SK-N-SH (cell line): ENCODE data around the gene SLC8B1. TPM values are rescaled to one million over a fixed set of nuclear protein-coding genes. Genes with fewer than 3 reads are reported as not detected.

Source experiments
- CTCF ChIA-PET: fragments of 300-600, 350-600 bp; formaldehyde crosslinking; extraction: SDS; loops from one replicate; lab custom pipeline; 2021; lab: Yijun Ruan, JAX
- POLR2A ChIA-PET: fragments of 350-600 bp; sonication (Branson Sonifier 250); formaldehyde crosslinking; extraction: SDS; loops from one replicate; lab custom pipeline; 2020; ENCODE audit warnings: antibody characterized with exemption, inconsistent platforms; lab: Yijun Ruan, JAX
- DNase-seq: peaks from one replicate; pipeline ENCODE4 v3.0.0; 2012
- H2AFZ ChIP-seq: fragments of 200-600 bp; sonication (generic); 2 replicates; pipeline ENCODE4 v1.8.1; 2016; ENCODE audit warnings: antibody characterized with exemption, mild to moderate bottlenecking, low read depth
- H3F3A ChIP-seq: fragments of 200-600 bp; sonication (generic); replicated peaks from 2 replicates; pipeline ENCODE3; 2016; ENCODE audit warnings: antibody characterized with exemption, mild to moderate bottlenecking; ENCODE audit not compliant: insufficient read depth
- H3K27ac ChIP-seq, 2 experiments: fragments of 200-500 bp in 1 of 2; fragments of 200-600 bp in 1 of 2; sonication (Bioruptor generic) in 1 of 2; sonication (generic), shearing (Covaris generic) in 1 of 2; 2 replicates each; pipeline versions ENCODE4 v1.5.1 to v1.6.1; 2014 to 2016; ENCODE audit warnings: low read depth in 2 of 2, inconsistent platforms in 1 of 2, low read length in 1 of 2, mild to moderate bottlenecking in 1 of 2, mixed read lengths in 1 of 2
- H3K27me3 ChIP-seq: fragments of 200-600 bp; sonication (generic), shearing (Covaris generic); 2 replicates; pipeline ENCODE4 v1.6.1; 2016; ENCODE audit warnings: mixed run types; ENCODE audit not compliant: insufficient read depth
- H3K36me3 ChIP-seq, 2 experiments: fragments of 200-500 bp in 1 of 2; fragments of 200-600 bp in 1 of 2; sonication (Bioruptor generic) in 1 of 2; sonication (generic) in 1 of 2; replicated peaks in 1 of 2; 2 replicates each; pipeline versions ENCODE3 to v1.5.1; 2014 to 2016; ENCODE audit warnings: low read length in 1 of 2, mild to moderate bottlenecking in 1 of 2; ENCODE audit not compliant: insufficient read depth in 2 of 2, control insufficient read depth in 1 of 2
- H3K4me1 ChIP-seq, 2 experiments: fragments of 200-500 bp in 1 of 2; fragments of 200-600 bp in 1 of 2; sonication (Bioruptor generic) in 1 of 2; sonication (generic), shearing (Covaris generic) in 1 of 2; 2 replicates each; pipeline versions ENCODE4 v1.5.1 to v1.6.1; 2014 to 2016; ENCODE audit warnings: low read depth in 1 of 2, low read length in 1 of 2, mixed run types in 1 of 2; ENCODE audit not compliant: insufficient read depth in 2 of 2, control insufficient read depth in 1 of 2
- H3K4me2 ChIP-seq: fragments of 200-600 bp; sonication (generic), shearing (Covaris generic); 2 replicates; pipeline ENCODE4 v1.6.1; 2017; ENCODE audit warnings: mixed run types
- H3K4me3 ChIP-seq, 2 experiments: fragments of 200-500 bp in 1 of 2; fragments of 200-600 bp in 1 of 2; sonication (Bioruptor generic) in 1 of 2; sonication (generic), shearing (Covaris generic) in 1 of 2; 2 replicates each; pipeline versions ENCODE4 v1.5.1 to v1.8.1; 2014 to 2016; ENCODE audit warnings: low read depth in 2 of 2, inconsistent platforms in 1 of 2, low read length in 1 of 2, mild to moderate bottlenecking in 1 of 2, mixed read lengths in 1 of 2, moderate library complexity in 1 of 2
- H3K79me2 ChIP-seq: fragments of 200-600 bp; sonication (generic); 2 replicates; pipeline ENCODE4 v1.8.1; 2017; ENCODE audit warnings: mild to moderate bottlenecking; ENCODE audit not compliant: insufficient read depth
- H3K9ac ChIP-seq: fragments of 200-600 bp; sonication (generic); 2 replicates; pipeline ENCODE4 v1.6.1; 2017; ENCODE audit warnings: mixed run types
- H3K9me2 ChIP-seq: fragments of 200-600 bp; sonication (generic); 2 replicates; pipeline ENCODE4 v1.6.1; 2017; ENCODE audit warnings: mixed run types
- H3K9me3 ChIP-seq: fragments of 200-600 bp; sonication (generic); 2 replicates; pipeline ENCODE4 v1.6.1; 2017; ENCODE audit warnings: mixed run types, mild to moderate bottlenecking, moderate library complexity
- H4K20me1 ChIP-seq: fragments of 200-600 bp; sonication (generic); 2 replicates; pipeline ENCODE4 v1.6.1; 2017; ENCODE audit warnings: mild to moderate bottlenecking, mixed run types; ENCODE audit not compliant: insufficient read depth
- EP300 ChIP-seq, 2 experiments: IDR thresholded peaks; 2 replicates each; pipeline versions ENCODE4 v1.4.0 to v1.6.1; 2012; ENCODE audit warnings: borderline replicate concordance in 1 of 2, low read depth in 1 of 2, low read length in 1 of 2
- EZH2phosphoT487 ChIP-seq: fragments of 200-600 bp; sonication (generic); IDR thresholded peaks from 2 replicates; pipeline ENCODE4 v1.6.1; 2017; ENCODE audit warnings: low read depth, mixed run types, mild to moderate bottlenecking, antibody characterized with exemption, moderate library complexity, borderline replicate concordance
- FOSL2 ChIP-seq: IDR thresholded peaks from 2 replicates; pipeline ENCODE4 v1.4.0; 2012; ENCODE audit warnings: low read depth, mild to moderate bottlenecking, moderate library complexity, borderline replicate concordance
- MEF2A ChIP-seq: IDR thresholded peaks from 2 replicates; pipeline ENCODE4 v1.4.0; 2012; ENCODE audit warnings: low read depth, borderline replicate concordance
- POLR2AphosphoS5 ChIP-seq: IDR thresholded peaks from 2 replicates; pipeline ENCODE4 v1.6.1; 2012; ENCODE audit warnings: low read depth, low read length
- RAD21 ChIP-seq: IDR thresholded peaks from 2 replicates; pipeline ENCODE4 v1.6.1; 2012; ENCODE audit warnings: mild to moderate bottlenecking, low read length
- RCOR1 ChIP-seq: fragments of 150-350 bp; IDR thresholded peaks from 2 replicates; pipeline ENCODE4 v1.6.1; 2017; ENCODE audit warnings: antibody characterized with exemption, low read length
- RFX5 ChIP-seq: IDR thresholded peaks from 2 replicates; pipeline ENCODE4 v1.6.1; 2012; ENCODE audit warnings: mild to moderate bottlenecking, improper control_type of control experiment, low read length
- RXRA ChIP-seq: IDR thresholded peaks from 2 replicates; pipeline ENCODE4 v1.4.0; 2012; ENCODE audit warnings: low read depth, mild to moderate bottlenecking, borderline replicate concordance
- WGBS: methylation state at CpG from one replicate; pipeline ENCODE4 v1.1.6; 2017; ENCODE audit warnings: low lambda C conversion rate; 5-methylcytosine and 5-hydroxymethylcytosine counted together
- polyA plus RNA-seq, 3 experiments: library from polyadenylated mRNA; depleted of rRNA; stranded (reverse); fragments of >200 nt; gene quantifications; 2 replicates each; pipeline ENCODE4 v1.2.3, GENCODE V29; 2012

Gene SLC8B1
- polyA plus RNA-seq, 1 of the 3 experiments (the other 2 are of a cell fraction): 12.0 TPM

- TF ChIP-seq EZH2phosphoT487: no peak
- TF ChIP-seq FOSL2: no peak
- no peak for TF ChIP-seq RAD21
- no peak for TF ChIP-seq RXRA
- no peak for TF ChIP-seq POLR2AphosphoS5
- TF ChIP-seq EP300 (IDR thresholded peaks at IDR 0.05; ENCODE audit: borderline replicate concordance in 1 of 2, low read depth in 1 of 2, low read length in 1 of 2): no peak
- no peak for TF ChIP-seq RFX5
- TF ChIP-seq RCOR1: no peak
Observed at GRCh38 chr12:113298861-113299545, 35.9 kb downstream of the SLC8B1 start (continued).

- Histone ChIP-seq H3K4me2 (no peak overlapping the region), H4K20me1 (no peaks in the 10 kb centered on the region), H3K36me3 (peaks cover 0 to 5% of the 10 kb centered on the region in 2 experiments), H3K27ac (no peak overlapping the region), H2AFZ (no peak overlapping the region), H3F3A (peaks cover 3% of the 10 kb centered on the region), H3K4me3 (no peak overlapping the region), H3K9me2 (no peaks in the 10 kb centered on the region), H3K27me3 (no peaks in the 10 kb centered on the region), H3K4me1 (peaks cover 7 to 15% of the 10 kb centered on the region in 2 experiments; a peak in 3 of 4 replicates), H3K79me2 (no peaks in the 10 kb centered on the region), H3K9ac (no peak overlapping the region), H3K9me3 (no peaks in the 10 kb centered on the region)
- 100% methylated on average over 5 of the region's 5 CpGs for WGBS
- no peak for DNase-seq
- CTCF ChIA-PET: no interaction called here
- POLR2A ChIA-PET: no interaction called here
- TF ChIP-seq EP300 (IDR thresholded peaks at IDR 0.05; ENCODE audit: borderline replicate concordance in 1 of 2, low read depth in 1 of 2, low read length in 1 of 2) (no peak), RFX5 (no peak)
Observed at GRCh38 chr12:113298472-113298817, 36.5 kb downstream of the SLC8B1 start.

GRCh38 chr12:113297621-113298471 lies 37.1 kb downstream of the SLC8B1 start:
- no peak overlapping the region for H2AFZ ChIP-seq
- no peak overlapping the region for H3K27ac ChIP-seq
- H3K9me2 ChIP-seq: no peaks in the 10 kb centered on the region
- no peaks in the 10 kb centered on the region for H3K27me3 ChIP-seq
- no peaks in the 10 kb centered on the region for H3K9me3 ChIP-seq
- no peak overlapping the region for H3K4me2 ChIP-seq
- no peak overlapping the region for H3K4me3 ChIP-seq
- peaks cover 7 to 18% of the 10 kb centered on the region in 2 experiments; a peak in 3 of 4 replicates for H3K4me1 ChIP-seq
- H4K20me1 ChIP-seq: no peaks in the 10 kb centered on the region
- DNase-seq: no peak
- ChIA-PET CTCF (no interaction called here), POLR2A (no interaction called here)
- 81% methylated on average over 8 of the region's 13 CpGs for WGBS
- no peak overlapping the region for H3K9ac ChIP-seq
- peaks cover 3% of the 10 kb centered on the region for H3F3A ChIP-seq
- H3K79me2 ChIP-seq: no peaks in the 10 kb centered on the region
- H3K36me3 ChIP-seq: peaks cover 0 to 11% of the 10 kb centered on the region in 2 experiments
- TF ChIP-seq MEF2A (no peak), RFX5 (no peak)
